HG03520 (cell line): ENCODE measurements around the gene MSRB1.

Experiments
- ATAC-seq: cut with Tn5 transposase; IDR thresholded peaks from one replicate; pipeline ENCODE4 v1.9.1; 2021; ENCODE audit warnings: mild to moderate bottlenecking, moderate library complexity; ENCODE audit not compliant: unreplicated experiment

MSRB1 gene

DNA sequence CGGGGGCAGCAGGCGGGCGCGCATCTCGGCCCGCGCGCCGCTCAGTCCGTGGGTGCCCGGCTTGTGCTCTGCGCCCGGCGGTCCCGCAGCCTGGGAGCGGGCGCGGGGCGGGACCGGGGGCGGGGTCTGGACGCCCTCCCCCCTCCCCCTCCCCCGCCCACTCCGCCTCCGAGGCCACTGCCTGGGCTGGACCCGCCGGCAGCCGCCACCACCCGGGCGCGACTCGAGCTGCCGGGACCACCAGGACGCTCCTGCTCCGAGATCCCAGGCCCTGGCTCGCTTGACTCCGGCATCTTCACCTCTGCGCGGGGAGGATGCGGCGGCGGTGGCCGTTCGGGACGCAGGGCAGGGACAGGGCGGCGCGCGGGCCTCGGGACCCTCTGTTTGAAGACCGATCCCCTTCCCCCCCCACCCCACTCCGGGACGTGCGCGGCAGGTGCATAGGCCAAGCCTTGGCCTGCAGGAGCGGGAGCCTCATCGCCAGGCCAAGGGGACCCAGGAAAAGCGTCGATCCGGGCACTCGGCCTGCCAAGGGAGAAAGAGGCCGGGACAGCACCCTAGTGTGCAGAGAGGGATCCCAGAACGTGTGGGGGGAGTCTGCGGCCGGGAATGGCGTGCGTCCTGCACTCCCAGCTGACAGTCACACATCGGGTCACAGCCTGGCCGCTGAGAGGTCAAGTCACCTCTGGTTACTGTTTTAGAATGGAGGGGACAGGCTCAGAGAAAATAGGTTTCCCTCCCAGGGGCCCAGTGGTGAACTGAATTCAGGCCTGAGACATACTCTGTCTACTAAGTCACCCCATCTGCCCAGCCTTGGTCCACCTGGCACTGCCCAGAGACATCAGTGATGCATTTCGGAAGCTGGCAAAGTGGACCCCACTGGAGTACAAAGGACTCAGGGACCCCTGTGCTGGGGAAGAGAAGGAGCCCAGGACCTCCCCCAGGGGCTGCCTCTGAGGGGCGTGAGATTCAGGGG lies 24.4 kb downstream of the MSRB1 start, which contains the start of gene HS3ST6:
Gene HS3ST6 (minus strand): TSS at position 65 of the 976 bp plus-strand sequence. CDS start 92 bp downstream, outside the sequence.
- ATAC-seq: no peak

DNA sequence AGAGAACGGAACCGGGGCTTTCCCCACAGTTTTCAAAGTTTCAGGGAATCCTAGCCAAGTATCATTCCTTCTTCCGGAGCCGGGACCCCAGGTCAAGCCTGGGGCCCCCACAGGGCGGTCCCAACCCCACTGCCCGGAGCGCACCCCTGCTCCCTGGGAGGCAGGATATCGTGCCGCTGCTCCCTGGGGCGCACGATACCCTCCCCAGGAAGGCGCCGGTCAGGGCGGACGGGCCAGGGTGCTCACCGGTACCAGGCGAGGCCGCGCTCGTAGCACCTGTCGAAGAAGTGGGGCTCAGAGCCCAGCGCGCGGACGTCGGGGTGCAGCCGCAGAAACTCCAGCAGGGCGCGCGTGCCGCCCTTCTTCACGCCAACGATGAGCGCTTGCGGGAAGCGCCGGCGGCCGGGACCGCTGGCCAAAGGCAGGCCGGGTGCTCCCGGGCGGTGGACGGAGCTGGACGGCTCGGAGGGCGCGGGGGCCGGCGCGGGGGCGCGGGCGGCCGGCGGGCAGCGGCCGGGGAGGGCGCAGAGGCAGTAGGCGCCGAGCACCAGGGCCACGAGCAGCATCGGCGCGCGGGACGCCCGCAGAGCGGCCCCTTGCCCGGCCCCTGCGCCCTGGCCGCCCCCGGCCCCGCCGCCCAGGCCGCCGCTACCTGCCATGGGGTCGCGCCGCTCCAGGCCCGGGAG lies 25.2 kb downstream of the MSRB1 start:
- ATAC-seq: no peak

DNA sequence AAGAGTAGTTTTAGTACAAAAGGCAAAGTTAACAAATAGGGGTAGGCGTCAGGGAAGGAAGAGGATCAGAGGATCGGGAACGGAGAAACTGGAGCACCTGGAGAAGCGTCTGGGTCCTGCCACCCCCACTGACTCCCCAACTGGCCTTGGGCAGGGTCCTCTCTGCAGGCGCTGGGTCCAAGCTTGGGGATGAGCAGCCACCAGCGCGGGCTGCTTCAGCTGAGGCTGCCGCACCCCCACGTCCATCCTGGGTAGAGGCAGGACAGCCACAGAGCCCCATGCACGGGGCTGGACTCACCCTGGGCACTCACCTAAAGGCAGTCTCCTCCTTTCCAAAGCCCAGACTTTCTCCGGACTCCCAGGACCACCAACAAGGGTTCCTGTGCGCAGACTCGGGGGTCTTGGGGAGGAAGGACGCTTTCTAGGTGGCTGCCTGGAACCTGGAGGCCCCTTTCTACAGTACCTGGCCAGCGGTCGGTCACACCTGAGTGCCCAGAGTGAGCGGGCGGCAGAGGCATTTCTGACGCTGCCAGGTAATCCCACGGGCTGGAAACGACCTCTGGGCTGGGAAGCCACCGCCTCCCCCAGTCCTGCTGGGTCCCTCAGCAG lies 25.8 kb downstream of the MSRB1 start:
- ATAC-seq: no peak

DNA sequence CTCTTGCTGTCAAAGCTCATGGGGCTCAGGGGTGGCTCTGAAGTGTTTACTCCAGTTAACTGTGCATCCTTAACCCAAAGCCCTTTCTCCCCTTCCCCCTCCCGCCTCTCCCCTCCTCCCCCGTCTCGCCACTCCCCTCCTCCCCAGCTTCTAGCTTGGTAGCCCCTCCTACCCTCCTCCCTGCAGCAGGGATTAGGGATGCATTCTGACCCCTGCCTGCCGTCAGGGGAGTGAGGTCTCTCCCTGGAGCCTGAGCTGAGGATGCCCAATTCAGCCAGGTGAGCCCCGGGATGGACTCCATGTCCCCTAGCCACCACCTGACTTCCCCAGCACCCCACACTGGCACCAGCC lies 26.4 kb downstream of the MSRB1 start:
- ATAC-seq: no peak

DNA sequence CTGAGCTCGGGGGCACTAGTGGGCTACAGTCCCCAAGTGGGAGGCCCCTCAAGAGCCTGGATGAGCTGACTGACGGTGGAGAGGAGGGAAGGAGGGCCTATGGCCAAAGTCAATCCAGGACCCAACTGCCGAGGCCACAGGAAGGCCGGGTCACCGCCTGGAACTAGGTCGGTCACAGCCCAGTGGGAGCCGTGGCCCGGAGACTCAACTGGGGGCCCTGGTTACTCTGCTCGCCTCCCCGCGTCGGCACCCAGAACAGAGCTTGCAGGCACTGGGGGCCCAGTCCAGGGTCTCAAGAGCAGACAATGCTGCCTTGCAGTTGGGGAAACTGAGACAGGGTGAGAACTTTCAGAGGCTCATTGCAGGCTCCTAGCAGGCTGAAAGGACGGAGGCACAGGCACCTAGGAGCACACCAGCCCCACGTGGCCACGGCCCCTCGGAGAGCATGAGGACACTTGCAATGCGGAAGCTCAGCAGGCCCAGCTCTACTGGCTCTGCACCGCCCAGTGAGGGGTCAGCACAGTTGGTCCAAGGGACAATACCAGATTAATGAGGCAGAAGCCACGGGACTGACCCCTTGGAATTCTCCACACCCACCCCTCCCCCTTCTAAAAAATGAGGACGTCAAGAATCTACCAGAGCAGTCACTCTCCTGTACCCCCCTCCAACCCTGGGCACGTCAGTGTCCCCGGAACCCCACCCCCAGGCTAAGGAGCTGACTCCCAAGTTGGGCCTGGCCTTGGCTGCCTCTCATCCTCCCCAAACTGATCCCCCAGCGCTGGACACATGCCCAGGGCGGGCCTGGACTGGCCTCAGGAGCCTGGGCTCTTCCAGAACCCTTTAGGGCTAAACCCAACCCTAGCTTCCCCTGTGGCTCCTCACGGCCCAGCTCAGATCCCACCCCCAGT lies 27.0 kb downstream of the MSRB1 start:
- no peak for ATAC-seq

DNA sequence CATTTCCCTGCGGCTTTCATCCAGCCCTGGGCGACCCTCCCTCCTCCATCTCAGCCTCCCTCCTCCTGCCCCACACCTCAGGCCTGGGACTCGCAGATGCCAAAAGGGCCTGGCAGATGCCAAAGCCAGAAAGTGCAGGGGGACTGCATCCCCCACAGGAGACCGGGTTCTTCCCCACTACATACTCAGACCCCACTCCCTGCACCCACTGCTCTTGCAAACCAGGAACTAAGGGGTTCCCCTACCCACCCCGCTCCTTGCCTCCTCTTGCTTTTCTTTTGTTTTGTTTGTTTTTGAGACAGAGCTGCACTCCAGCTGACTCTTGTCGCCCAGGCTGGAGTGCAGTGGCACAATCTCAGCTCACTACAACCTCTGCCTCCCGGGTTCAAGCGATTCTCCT lies 28.0 kb downstream of the MSRB1 start:
- ATAC-seq: no peak

DNA sequence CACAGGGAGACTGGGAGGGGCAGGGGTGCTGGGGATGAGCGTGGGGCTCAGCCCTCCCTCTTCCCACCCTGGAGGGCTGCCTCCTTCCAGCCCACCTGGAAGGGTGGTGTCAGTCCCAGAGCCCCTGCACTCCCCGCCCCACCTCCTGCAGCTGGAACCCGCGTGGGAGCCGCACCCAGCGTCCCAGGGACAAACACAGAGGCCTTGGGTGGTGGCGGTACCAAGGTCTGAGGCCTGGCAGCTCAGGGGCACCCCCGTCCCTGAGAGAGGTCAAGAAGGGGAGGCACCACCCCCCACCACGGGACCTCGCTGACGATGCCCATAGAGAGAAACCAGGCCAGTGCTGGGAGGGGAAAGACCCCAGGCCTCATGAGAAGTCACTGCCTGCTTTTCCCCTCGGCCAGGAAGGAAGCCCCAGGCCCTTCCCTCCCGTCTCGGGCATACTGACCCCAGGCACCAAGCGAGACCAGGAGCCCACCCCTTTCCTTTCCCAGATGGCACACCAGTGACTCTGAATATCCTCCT lies 28.9 kb downstream of the MSRB1 start:
- no peak for ATAC-seq

DNA sequence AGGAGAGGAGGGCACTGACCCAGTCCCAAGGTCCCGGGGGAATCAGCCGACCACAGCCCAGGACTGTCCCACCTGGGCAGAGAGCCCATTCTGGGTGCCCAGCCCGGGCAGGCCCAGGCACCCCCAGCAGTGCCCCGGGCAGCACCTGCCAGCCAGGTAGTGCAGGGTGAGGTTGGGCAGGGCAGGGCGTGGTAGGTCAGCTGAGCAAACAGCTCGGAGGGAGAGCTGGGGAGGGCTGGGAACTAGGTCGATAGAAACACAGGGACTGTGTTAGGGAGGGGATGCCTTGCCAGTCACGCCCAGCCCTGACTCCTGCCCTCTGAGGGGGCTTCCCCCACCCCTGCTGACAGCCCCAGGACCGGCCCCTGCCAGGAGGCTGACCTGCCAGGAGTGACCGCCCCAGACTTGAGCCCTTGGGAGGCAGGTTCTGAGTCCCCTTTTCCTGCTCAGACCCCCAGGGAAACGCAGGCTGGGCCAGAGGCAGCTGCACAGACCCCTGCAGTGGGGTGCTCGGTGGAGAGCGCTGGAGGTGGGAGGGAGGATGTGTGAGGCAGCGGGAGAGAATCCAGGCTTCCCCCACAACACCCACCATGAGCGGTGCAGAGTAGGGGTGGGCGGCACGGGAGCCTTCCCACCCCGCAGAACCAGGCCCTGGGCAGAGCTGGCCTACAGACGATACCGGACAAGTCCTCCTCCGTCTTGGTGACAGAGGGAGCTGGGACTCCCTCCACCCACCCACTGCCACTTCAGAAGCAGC lies 29.5 kb downstream of the MSRB1 start:
- ATAC-seq: no peak

DNA sequence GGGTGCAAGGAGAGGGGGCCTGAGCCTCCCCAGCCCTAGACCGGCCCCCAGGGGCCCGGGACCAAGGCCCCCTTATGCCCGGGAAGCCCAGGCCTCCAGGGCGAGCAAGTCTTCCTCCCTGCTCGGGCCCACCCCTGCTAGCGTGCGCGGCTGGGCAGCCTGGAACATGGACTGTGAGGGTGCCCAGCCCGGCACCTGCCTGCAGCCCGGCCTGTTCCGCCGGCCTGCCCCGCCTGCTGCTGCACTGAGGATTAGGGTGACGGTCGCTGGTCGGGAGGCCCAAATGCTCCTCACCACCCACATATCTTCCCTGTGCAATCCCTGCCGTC lies 30.8 kb downstream of the MSRB1 start:
- ATAC-seq: no peak

DNA sequence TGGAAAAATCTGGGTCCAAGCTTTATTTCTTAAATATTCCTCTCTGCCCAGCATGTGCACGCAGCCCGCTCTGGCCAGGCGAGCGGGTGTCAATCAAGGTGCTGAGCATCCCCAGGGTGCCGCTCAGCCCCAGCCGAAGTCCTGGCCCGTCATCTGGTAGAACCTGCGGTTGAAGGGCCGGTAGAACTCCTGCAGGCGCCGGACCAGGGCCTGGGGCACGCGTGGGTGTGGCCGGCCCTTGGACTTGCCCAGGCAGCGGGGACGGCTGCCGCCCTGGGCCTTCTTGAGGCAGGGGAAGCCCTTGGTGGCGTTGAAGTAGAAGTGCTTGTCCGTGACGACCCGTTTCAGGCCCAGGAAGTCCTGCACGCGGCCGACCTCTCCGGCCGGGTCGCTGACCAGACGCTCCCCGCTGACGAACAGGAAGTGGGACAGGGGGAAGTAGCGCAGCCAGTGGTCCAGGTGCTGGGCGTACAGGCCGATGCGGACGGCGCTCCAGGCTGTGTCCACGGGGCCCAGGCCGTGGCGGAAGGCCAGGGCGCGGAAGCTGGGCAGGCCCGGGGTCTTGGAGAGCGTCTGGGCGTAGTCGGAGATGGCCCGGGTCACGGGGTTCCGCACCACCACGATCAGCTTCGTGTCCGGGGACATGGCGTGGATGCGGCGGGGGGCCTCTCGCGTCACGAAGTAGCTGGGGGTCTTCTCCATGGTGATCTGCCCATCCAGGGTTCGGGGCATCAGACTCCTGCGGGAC lies 31.4 kb downstream of the MSRB1 start:
- ATAC-seq: no peak

DNA sequence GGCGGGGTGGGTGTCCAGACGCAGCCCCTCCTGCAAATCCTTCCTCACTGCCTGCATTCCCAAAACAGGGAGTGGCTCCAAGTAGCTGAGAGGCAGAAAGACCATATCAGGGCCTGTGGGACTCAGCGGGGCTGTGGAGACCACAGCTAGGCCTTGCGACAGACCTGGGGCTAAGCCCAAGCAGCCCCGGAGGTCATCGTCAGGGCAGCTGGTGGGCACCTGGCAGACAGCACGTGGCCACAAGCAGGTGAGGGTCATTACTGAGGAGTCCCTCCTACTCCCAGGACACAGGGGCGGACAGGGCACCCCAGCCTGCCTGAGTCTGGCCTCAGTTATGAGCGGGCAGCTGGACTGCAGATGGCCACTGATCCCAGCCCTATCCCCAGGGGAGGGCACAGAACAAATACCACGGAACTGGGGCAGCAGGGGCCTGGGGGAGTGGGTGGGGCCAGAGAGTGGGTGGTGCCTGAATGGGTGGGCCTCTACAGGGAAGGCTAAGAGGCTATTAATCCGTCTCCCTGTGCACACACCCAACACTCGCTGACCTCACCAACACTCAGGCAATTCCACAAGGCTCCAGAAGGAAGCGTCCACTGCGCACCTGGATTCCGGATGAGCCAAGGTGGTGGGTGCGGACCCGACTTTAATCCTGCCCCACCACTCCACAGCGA lies 33.3 kb downstream of the MSRB1 start:
- ATAC-seq: no peak

DNA sequence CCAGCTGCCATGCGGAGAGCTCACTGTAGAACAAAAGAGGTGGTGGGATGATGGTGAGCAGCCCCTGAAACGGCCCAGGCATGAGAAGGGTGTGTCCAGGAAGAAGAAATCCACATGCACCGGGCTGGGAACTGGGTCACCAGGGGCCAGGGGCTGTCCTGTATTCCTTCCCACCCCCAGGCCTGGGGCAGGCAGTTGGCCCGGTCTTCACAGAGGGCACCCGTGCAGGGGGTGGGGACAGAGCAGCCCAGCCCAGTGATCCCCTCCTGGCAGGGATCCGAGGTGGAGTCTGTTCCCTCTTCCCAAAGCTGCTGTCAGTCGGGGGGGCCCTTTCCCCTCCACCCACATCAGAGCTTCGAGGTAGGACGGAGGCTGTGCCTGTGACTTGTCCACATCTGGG lies 34.0 kb downstream of the MSRB1 start:
- ATAC-seq: no peak

DNA sequence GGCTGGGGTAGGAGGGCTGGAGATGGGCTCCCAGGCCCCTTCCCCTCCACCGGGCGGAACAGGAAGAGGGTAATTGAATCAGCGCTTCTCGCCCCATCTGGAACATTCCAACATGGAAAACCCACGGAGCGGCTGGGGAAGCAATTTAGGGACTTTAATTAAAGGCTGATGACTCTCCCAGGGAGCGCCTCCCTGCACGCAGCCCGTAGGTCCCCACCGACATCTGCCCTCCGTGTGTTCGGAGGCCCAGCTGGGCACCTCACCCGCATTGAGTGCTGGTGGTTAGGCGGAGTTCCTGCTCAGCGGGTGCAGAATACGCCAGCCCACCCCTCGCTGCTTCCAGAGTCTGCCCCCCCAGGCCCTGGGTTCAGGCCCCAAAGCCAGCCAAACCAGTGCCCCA lies 34.8 kb downstream of the MSRB1 start:
- no peak for ATAC-seq

DNA sequence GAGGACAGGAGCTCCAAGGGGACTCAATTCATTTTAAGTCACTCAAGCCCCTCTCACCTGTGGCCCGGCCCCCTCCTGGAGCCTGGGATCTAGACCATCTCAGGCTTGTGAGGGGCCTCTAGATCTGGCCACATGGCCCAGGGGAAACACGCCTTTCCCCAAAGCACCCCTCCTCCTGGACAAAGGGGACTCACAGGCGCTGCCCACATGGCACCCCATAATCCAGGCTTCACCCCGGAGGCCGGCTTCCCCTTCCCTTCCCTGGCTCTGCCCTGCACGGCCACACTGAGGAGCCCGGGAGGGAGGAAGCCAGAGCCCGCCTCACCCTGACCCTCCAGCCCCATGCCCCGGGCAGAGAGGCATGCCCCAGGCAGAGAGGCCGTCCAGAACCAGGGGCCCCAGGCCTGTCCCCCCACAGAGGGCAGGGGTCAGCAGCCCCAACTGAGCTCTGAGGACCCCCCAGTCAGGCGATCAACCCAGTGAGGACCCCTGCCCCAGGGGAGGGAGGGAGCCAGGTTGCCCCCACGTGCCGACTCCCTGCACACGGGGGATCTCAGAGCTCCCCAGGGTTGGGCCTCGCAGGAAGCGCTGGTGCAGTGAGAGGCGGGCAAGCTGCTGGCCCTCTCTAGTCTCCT lies 35.7 kb downstream of the MSRB1 start:
- no peak for ATAC-seq

DNA sequence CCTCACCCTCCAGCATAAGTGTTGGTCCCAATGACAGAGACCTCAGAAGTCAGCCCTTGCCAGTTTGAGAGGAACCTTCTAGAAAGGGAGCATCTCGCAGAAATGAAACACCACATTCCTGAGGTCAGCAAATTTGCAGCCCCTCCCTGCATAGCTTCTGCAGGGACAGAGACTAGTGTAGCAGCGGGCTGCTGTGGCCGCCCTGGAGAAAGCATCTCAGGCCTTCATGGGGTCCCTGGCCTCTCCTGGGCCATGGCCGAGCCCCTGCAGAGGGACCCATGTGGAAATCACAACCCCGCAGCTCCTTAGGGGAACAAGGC lies 36.2 kb downstream of the MSRB1 start:
- ATAC-seq: no peak

DNA sequence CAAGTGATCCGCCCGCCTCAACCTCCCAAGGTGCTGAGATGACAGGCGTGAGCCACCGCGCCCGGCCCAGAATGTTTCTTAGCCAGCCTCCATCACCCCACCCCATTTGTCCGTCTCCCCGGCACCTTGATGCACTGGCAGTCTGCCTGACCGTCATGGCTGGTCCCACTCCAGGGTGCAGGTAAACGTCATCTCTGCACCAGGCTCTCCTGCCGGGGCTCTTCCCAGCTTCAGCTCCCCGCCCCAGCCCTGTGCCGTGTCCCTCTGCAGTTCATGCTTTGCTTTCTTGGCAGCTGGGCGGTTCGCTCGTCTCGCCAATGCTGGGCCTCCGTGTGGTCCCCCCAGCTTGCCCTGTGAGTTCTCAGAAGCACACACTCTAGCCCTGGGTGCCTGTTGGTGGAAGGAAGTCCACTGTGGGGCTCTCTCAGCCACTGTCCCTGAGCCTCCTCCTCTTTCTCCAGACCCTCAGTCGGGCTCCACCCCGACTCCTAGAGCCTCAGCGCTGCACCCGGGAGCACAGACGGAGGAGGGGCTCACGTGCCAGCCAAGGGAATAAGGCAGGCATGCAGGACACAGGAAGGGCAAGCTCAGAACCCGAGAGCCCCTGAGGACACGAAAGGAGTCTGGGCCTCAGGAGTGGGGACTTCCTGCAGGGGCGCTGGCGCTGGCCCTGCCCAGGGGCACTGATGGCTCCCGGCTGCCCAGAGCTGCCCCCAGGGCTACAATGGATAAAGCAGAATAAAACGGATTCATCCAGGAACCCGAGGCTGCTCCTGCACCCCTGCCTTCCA lies 36.7 kb downstream of the MSRB1 start:
- no peak for ATAC-seq
